Measurements from ENCODE around the gene SLC6A12. TPM values are rescaled to one million over a fixed set of nuclear protein-coding genes. Genes with fewer than 3 reads are reported as not detected.

SLC6A12 gene
- total RNA-seq, 1 experiment from 2014 or later = 0.17 TPM

- Histone ChIP-seq H2BK120ac (ENCODE audit: low read depth, low read length, poor library complexity, severe bottlenecking) (no peak overlapping the region), H3K79me1 (ENCODE audit: insufficient read depth, low read depth, low read length, poor library complexity, severe bottlenecking) (no peaks in the 10 kb centered on the region), H2BK20ac (ENCODE audit: low read depth, low read length, poor library complexity, severe bottlenecking) (no peak overlapping the region), H2BK12ac (ENCODE audit: insufficient read length, low read depth, low read length) (no peak overlapping the region), H3K79me2 (ENCODE audit: insufficient read depth, low read length) (no peaks in the 10 kb centered on the region), H3K4me2 (ENCODE audit: insufficient read depth, insufficient read length, low read length) (no peak overlapping the region), H2BK15ac (ENCODE audit: low read depth, low read length) (no peak overlapping the region), H3K23ac (ENCODE audit: insufficient read length, low read depth, low read length) (no peak overlapping the region), H3T11ph (ENCODE audit: low read length) (no peak overlapping the region), H3K9ac (ENCODE audit: extremely low read depth, insufficient read length, low read length) (no peak overlapping the region), H2AFZ (ENCODE audit: low read length) (no peak overlapping the region), H3K9me3 (ENCODE audit: control insufficient read depth, low read depth, low read length) (no peaks in the 10 kb centered on the region), H4K20me1 (ENCODE audit: control insufficient read depth, insufficient read depth, insufficient read length) (no peaks in the 10 kb centered on the region), H3K4me1 (ENCODE audit: insufficient read depth, low read length) (no peaks in the 10 kb centered on the region; the same call in 1 of the 2 replicates), H2BK5ac (ENCODE audit: insufficient read length, low read length) (no peak overlapping the region), H3K4ac (ENCODE audit: low read depth, low read length) (no peak overlapping the region), H4K8ac (replicated peaks; ENCODE audit: insufficient read length, low read depth, low read length) (no peak overlapping the region), H4K91ac (ENCODE audit: insufficient read length, low read depth, low read length) (no peak overlapping the region), H3K27ac (ENCODE audit: insufficient read length, low read depth, low read length) (no peak overlapping the region), H3K27me3 (ENCODE audit: insufficient read depth, low read length) (no peaks in the 10 kb centered on the region), H2AK5ac (ENCODE audit: insufficient read length, low read length) (no peak overlapping the region), H4K5ac (ENCODE audit: insufficient read length, low read depth, low read length) (no peak overlapping the region), H3K14ac (ENCODE audit: insufficient read depth, low read length) (no peak overlapping the region), H3K56ac (ENCODE audit: insufficient read length, low read depth, low read length) (no peak overlapping the region), H3K23me2 (ENCODE audit: insufficient read length, low read depth, low read length, poor library complexity, severe bottlenecking) (no peaks in the 10 kb centered on the region), H3K18ac (ENCODE audit: insufficient read length, low read depth, low read length) (no peak overlapping the region)
- Mint-ChIP-seq H3K36me3 (ENCODE audit: insufficient read depth in 1 of 3, low read depth in 3 of 3) (no peaks in the 10 kb centered on the region), H3K4me1 (peaks cover 4 to 8% of the 10 kb centered on the region in 2 experiments; a peak in 3 of 4 replicates), H3K27me3 (ENCODE audit: low read depth) (peaks cover 33% of the 10 kb centered on the region), H3K27ac (no peak overlapping the region; a peak in 1 of 7 replicates), H3K4me3 (no peak overlapping the region), H3K9me3 (peaks cover 0 to 2% of the 10 kb centered on the region in 2 experiments; a peak in 1 of 5 replicates)
- WGBS (ENCODE audit: extremely low coverage, insufficient read length, low lambda C conversion rate) = no CpG with 5 or more reads among the region's 3 CpGs
- TF ChIP-seq CTCF (conservative IDR thresholded peaks at IDR 0.05) = no peak
- no peak for DNase-seq
Measured at GRCh38 chr12:256958-257357, 43.0 kb upstream of the SLC6A12 start.
